Kidney (tissue), 14 donors: ENCODE data around the gene RAP1GAP2. TPM values are rescaled to one million over a fixed set of nuclear protein-coding genes. Genes with fewer than 3 reads are reported as not detected.
"Not testable (repeated sequence)": the region's sequence is repeated elsewhere in the genome, so short reads cannot be mapped to it uniquely, and the experiment has no call there.

Experiments used
- DNase-seq, 5 donors: peaks; one replicate each; pipeline ENCODE4 v3.0.0-alpha.2; 2013 to 2020
- FAIRE-seq: peaks from 2 replicates; lab custom pipeline; 2012; peaks lifted over from hg19 to GRCh38; lab: Jason Lieb, UNC
- H3K27ac ChIP-seq, 2 donors: one replicate each; pipeline ENCODE4 v1.7.0; 2013; ENCODE audit warnings: low read depth in 2 of 2, low read length in 2 of 2, inconsistent platforms in 1 of 2
- H3K27me3 ChIP-seq: one replicate; pipeline ENCODE4 v1.7.1; 2013; ENCODE audit warnings: low read length, inconsistent platforms; ENCODE audit not compliant: control insufficient read depth, insufficient read depth
- H3K36me3 ChIP-seq, 3 donors: one replicate each; pipeline versions ENCODE4 v1.7.0 to v1.7.1; 2013; ENCODE audit warnings: low read length in 3 of 3, control low read depth in 1 of 3, inconsistent platforms in 1 of 3; ENCODE audit not compliant: insufficient read depth in 3 of 3, control insufficient read depth in 2 of 3
- H3K4me1 ChIP-seq, 3 donors: one replicate each; pipeline versions ENCODE4 v1.7.0 to v1.7.1; 2013; ENCODE audit warnings: low read length in 3 of 3, inconsistent platforms in 1 of 3, low read depth in 1 of 3; ENCODE audit not compliant: control insufficient read depth in 2 of 3, insufficient read depth in 2 of 3
- H3K4me3 ChIP-seq, 3 donors: one replicate each; pipeline versions ENCODE4 v1.7.0 to v1.8.1; 2013; ENCODE audit warnings: low read length in 3 of 3, control low read depth in 1 of 3, inconsistent platforms in 1 of 3
- H3K9ac ChIP-seq, 3 donors: one replicate each; pipeline versions ENCODE4 v1.7.0 to v1.7.1; 2013; ENCODE audit warnings: low read length in 3 of 3, control low read depth in 1 of 3, inconsistent platforms in 1 of 3
- H3K9me3 ChIP-seq, 3 donors: one replicate each; pipeline versions ENCODE4 v1.7.0 to v1.7.1; 2013; ENCODE audit warnings: low read length in 3 of 3, control low read depth in 1 of 3, inconsistent platforms in 1 of 3; ENCODE audit not compliant: control insufficient read depth in 2 of 3, insufficient read depth in 1 of 3
- CTCF ChIP-seq: IDR thresholded peaks from 3 replicates; pipeline ENCODE4 v1.5.1; 2012; ENCODE audit warnings: mild to moderate bottlenecking, moderate library complexity, borderline replicate concordance; ENCODE audit not compliant: insufficient read depth; ENCODE audit errors: extremely low read depth
- intact Hi-C: fragments of 100-400 bp; cut with DNase I; formaldehyde crosslinking; loops from one replicate; pipeline ENCODE4 v1.11.1; 2022
- polyA plus RNA-seq: library from polyadenylated mRNA; stranded (reverse); fragments of 350-450 nt; fragmentation: Illumina TruSeq; extraction: RNeasy Lipid Tissue Mini Kit (QIAGEN cat#74804); gene quantifications from one replicate; pipeline ENCODE4 v1.2.3, GENCODE V29; 2014; ENCODE audit warnings: low read depth, low replicate concordance; ENCODE audit not compliant: insufficient read depth
- total RNA-seq: library from RNA; stranded (reverse); fragmentation: NEBNext Ultra II Directional; extraction: Animal tissue kit (Norgen Biotek cat#: 25700); gene quantifications from one replicate; pipeline ENCODE4 v1.2.1, GENCODE V29; 2021
- donor health status: control.
- donor health status: control.
- donor health status: control.
- donor health status: control.
- donor health status: control.
- donor health status: DM: yes; HTN: yes; CAD: no.
- donor health status: Normal renal cell carcinoma (clear cell type).

RAP1GAP2 gene
- total and polyA plus RNA-seq, 2 donors from 2014 or later, result 6.8 to 46.2 TPM

- Histone ChIP-seq H3K4me3 (no peak overlapping the region), H3K27ac (no peak overlapping the region), H3K36me3 (no peaks in the 10 kb centered on the region), H3K27me3 (no peaks in the 10 kb centered on the region), H3K9ac (no peak overlapping the region), H3K9me3 (no peaks in the 10 kb centered on the region), H3K4me1 (peaks cover 0 to 3% (median 0%) of the 10 kb centered on the region in 3 donors)
- intact Hi-C loops, result no loop called here
- peak in 1 of 5 donors; percentile 30 for DNase-seq
- no peak for TF ChIP-seq CTCF
- FAIRE-seq, result no peak
Measured at GRCh38 chr17:2889256-2889655, 93.0 kb downstream of the RAP1GAP2 start.

DNA sequence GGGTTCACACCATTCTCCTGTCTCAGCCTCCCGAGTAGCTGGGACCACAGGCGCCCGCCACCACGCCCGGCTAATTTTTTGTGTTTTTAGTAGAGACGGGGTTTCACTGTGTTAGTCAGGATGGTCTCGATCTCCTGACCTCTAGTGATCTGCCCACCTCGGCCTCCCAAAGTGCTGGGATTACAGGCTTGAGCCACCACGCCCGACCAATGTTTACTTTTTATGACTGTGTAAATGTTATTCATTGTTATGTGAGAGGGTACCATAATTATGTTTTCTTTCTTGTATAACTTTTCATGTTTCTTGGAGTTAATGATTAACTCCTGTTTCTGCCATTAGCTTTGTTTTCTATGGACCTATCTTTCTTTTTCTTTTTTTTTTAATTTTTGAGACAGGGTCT lies 94.5 kb downstream of the RAP1GAP2 start:
- intact Hi-C loops, FAIRE-seq, H3K4me3 ChIP-seq, H3K27ac ChIP-seq, DNase-seq, H3K9me3 ChIP-seq, H3K4me1 ChIP-seq, H3K27me3 ChIP-seq, H3K9ac ChIP-seq, H3K36me3 ChIP-seq: not testable (repeated sequence)

DNA sequence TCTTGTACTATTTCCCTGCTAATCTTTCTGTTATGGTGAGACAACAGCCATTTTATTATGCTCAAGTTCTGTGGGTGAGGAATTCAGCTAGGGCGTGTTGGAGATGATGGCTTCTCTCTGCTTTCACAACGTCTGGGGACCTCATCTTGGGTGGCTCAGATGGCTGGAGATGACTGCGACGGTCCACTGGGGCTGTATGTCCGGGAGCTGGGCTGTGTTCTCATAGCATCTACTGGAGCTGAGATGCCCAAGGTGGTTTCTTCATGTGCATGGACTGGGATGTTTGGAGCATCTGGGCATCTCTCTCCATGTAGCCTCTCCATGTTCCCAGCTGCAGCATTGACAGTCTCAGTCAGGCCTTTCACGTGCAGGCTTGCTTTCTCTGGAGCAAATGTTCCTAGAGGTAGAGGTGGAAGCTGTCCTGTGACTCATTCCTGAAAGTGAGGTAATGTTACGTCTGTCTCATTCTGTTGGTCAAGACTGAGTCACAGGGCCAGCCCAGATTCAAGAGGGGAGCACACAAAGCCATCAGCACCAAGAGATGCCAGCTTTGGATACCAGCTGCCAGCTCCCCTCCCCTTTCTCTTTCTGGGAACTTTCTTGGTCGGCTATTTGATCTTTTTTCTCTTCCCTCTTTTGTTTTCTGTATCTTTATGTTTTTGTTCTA lies 96.2 kb downstream of the RAP1GAP2 start:
- Histone ChIP-seq H3K9me3 (no peaks in the 10 kb centered on the region), H3K9ac (no peak overlapping the region), H3K27me3 (no peaks in the 10 kb centered on the region), H3K27ac (peak overlapping the region; percentile 38 to 63), H3K36me3 (no peaks in the 10 kb centered on the region), H3K4me3 (no peak overlapping the region), H3K4me1 (peaks cover 0 to 6% (median 0%) of the 10 kb centered on the region in 3 donors)
- no peak for TF ChIP-seq CTCF
- DNase-seq (no peak), FAIRE-seq (no peak)
- intact Hi-C loops, result no loop called here

DNA sequence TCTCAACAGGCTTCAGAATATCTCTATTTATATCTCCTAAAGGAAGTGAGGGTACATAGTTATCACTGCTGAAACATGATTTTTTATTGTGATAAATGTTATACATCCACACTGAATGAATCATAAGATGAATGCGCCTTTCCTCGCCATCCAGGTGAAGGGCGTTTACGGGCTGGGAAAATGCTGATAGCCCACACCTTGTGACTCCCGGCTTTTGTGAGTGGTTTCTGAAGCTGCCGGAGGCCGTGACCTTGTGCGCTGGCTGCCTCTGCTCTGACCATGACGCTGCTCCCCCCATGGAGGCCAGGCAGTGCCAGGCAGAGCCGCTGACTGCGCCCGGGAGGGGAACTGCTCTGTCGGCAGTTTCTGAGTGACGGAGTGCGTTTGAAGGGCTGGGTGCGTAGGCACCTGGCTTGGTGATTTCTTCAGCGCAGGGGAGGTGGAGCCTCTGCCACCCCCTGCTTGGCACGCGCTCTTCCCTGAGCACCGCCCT lies 97.2 kb downstream of the RAP1GAP2 start:
- Histone ChIP-seq H3K27me3 (no peaks in the 10 kb centered on the region), H3K4me3 (no peak overlapping the region), H3K9me3 (no peaks in the 10 kb centered on the region), H3K4me1 (peaks cover 0 to 10% (median 0%) of the 10 kb centered on the region in 3 donors), H3K36me3 (no peaks in the 10 kb centered on the region), H3K9ac (no peak overlapping the region), H3K27ac (peak overlapping the region; percentile 42 to 63)
- intact Hi-C loops, result no loop called here
- peak in 1 of 5 donors; percentile 84 for DNase-seq
- no peak for TF ChIP-seq CTCF
- no peak for FAIRE-seq
